Osteocyte (in vitro differentiated cells): Measurements from ENCODE around the gene RGS16. TPM values are rescaled to one million over a fixed set of nuclear protein-coding genes. Genes with fewer than 3 reads are reported as not detected.

ENCODE experiments used
- DNase-seq: peaks from one replicate; pipeline ENCODE4 v3.0.0; 2021; ENCODE audit warnings: mixed read lengths; ENCODE audit not compliant: unreplicated experiment; ENCODE audit errors: extremely low spot score
- H3K27ac Mint-ChIP-seq: one replicate; pipeline ENCODE4 v1.8.0; 2021; ENCODE audit warnings: mild to moderate bottlenecking, mixed read lengths; ENCODE audit not compliant: unreplicated experiment
- H3K27me3 Mint-ChIP-seq: one replicate; pipeline ENCODE4 v1.8.0; 2021; ENCODE audit warnings: mixed read lengths; ENCODE audit not compliant: unreplicated experiment
- H3K36me3 Mint-ChIP-seq: one replicate; pipeline ENCODE4 v1.8.0; 2021; ENCODE audit warnings: mixed read lengths; ENCODE audit not compliant: unreplicated experiment
- H3K4me1 Mint-ChIP-seq: one replicate; pipeline ENCODE4 v1.8.0; 2021; ENCODE audit warnings: mixed read lengths; ENCODE audit not compliant: unreplicated experiment
- H3K4me3 Mint-ChIP-seq: one replicate; pipeline ENCODE4 v1.8.0; 2021; ENCODE audit warnings: mild to moderate bottlenecking, moderate library complexity, mixed read lengths; ENCODE audit not compliant: unreplicated experiment
- H3K9me3 Mint-ChIP-seq: one replicate; pipeline ENCODE4 v1.8.0; 2021; ENCODE audit warnings: mixed read lengths; ENCODE audit not compliant: unreplicated experiment
- total RNA-seq: library from RNA; stranded (reverse); gene quantifications from 2 replicates; pipeline ENCODE4 v1.2.1, GENCODE V29; 2021
- TF ChIP-seq, protein P1 (sequence below): fragments of 200-600 bp; sonication (generic); IDR thresholded peaks from 2 replicates; pipeline ENCODE4 v1.5.0; 2021; ENCODE audit warnings: antibody characterized with exemption, mild to moderate bottlenecking, moderate library complexity

The RGS16 gene
- total RNA-seq, 1 donor from 2014 or later: 0.48 TPM

DNA sequence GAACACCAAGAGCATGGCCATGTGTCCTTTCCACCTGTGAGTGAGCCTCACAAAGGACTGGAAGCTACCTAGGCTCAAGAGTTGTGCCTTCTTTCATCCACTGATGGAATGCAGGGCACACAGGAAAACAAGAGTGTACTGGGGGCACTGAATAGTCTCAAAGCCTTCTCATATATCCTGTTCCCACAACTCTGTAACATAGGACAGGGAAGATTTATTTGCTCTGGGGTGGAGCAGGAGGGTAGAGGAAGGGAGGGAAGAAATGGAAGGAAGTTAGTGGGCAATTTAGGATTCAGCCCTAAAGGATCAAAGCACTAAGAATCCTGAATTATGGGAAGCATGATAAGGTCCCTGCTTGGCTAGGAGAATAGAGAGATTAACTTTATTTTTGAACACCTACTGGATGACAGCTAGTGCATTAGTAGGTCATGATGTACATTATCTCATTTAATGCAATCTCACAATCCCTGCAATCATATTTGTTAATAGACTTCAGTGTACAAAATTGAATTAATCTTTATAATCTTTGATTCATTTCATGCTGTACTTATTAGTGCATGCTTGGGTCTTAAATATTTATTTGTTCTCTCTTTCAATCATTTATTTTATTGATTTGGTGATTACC is 27.0 kb upstream of the RGS16 start:
- Mint-ChIP-seq H3K27ac (no peak overlapping the region), H3K36me3 (peaks cover 2% of the 10 kb centered on the region), H3K4me1 (peaks cover 17% of the 10 kb centered on the region), H3K9me3 (no peaks in the 10 kb centered on the region), H3K27me3 (peaks cover 2% of the 10 kb centered on the region), H3K4me3 (no peak overlapping the region)
- DNase-seq: no peak
- TF ChIP-seq, protein P1, sequence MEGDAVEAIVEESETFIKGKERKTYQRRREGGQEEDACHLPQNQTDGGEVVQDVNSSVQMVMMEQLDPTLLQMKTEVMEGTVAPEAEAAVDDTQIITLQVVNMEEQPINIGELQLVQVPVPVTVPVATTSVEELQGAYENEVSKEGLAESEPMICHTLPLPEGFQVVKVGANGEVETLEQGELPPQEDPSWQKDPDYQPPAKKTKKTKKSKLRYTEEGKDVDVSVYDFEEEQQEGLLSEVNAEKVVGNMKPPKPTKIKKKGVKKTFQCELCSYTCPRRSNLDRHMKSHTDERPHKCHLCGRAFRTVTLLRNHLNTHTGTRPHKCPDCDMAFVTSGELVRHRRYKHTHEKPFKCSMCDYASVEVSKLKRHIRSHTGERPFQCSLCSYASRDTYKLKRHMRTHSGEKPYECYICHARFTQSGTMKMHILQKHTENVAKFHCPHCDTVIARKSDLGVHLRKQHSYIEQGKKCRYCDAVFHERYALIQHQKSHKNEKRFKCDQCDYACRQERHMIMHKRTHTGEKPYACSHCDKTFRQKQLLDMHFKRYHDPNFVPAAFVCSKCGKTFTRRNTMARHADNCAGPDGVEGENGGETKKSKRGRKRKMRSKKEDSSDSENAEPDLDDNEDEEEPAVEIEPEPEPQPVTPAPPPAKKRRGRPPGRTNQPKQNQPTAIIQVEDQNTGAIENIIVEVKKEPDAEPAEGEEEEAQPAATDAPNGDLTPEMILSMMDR: no peak

DNA sequence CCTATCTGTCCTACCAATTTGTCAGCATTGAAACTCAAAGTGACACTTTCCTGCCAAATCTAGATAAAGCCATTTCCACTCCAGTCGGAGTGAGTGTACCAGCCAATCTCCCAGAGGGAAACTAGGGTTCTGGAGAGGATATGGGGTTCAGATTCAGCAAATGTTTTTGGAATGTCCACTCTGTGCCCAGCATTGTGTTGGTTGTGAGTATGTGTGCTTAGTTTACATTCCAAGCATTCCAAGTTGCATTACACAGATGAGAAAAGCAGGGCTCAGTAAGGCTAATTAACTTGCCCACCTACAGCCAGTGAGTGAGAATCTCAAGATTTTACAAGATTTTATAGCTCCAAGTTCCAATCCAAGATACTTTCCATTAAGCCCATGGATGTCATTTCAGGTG is 26.4 kb upstream of the RGS16 start:
- H3K4me1 Mint-ChIP-seq: peaks cover 23% of the 10 kb centered on the region
- peaks cover 2% of the 10 kb centered on the region for H3K36me3 Mint-ChIP-seq
- H3K9me3 Mint-ChIP-seq: no peaks in the 10 kb centered on the region
- no peak overlapping the region for H3K27ac Mint-ChIP-seq
- H3K27me3 Mint-ChIP-seq: peaks cover under 1% of the 10 kb centered on the region
- H3K4me3 Mint-ChIP-seq: no peak overlapping the region
- TF ChIP-seq, protein P1: no peak
- no peak for DNase-seq

DNA sequence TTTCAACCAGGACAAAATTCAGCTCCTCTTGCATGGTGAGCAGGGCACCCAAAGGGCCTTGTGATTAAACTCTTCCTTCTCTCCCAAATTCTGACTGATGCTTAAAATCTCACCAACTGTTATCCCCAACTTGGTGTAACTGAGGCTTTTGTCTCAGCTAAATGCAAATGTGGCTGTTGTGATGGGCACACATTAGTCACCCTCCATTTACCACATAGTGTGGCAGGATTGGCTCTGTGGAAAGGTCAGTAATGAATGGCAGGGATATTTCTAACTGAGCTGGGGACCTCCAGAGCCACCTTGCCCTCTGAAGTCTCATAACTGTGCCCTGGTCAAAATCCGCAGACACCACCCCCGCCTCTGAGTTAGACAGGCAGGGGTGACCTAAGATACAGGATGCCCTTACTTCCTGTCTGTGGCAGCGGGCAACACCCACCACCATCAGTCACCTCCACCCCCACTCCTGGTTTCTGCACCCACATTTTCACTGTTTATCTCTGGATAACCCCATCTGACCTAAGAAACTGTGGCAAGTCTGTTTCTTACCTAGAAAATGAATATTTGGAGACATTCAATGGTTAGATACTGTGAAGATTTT is 25.4 kb upstream of the RGS16 start:
- Mint-ChIP-seq H3K27me3 (no peaks in the 10 kb centered on the region), H3K27ac (no peak overlapping the region)

DNA sequence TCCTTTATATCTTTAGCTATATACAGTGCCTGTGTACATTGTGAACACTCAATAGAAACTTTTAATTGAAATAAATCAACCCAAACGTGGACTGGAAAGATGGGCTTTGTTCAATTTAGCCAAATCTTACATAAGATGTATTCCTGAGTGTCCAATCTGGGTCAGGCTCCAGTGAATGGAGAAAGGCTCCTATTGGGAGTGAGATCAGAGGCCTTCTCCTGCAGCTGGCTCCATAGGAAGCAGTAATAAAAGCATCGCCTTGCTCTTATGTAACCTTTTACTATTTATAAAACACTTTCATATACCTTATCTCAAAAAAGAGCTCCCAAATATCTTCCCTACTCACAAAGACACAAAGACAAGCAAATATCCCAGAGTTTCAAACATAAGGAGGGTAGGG is 24.9 kb upstream of the RGS16 start:
- no peaks in the 10 kb centered on the region for H3K27me3 Mint-ChIP-seq
- no peak for DNase-seq
- H3K9me3 Mint-ChIP-seq: no peaks in the 10 kb centered on the region
- H3K4me1 Mint-ChIP-seq: peaks cover 34% of the 10 kb centered on the region
- H3K4me3 Mint-ChIP-seq: no peak overlapping the region
- TF ChIP-seq, protein P1: no peak
- no peak overlapping the region for H3K27ac Mint-ChIP-seq
- peaks cover 2% of the 10 kb centered on the region for H3K36me3 Mint-ChIP-seq

More for the DNA sequence above, 25.4 kb upstream of the RGS16 start:
- Mint-ChIP-seq H3K36me3 (peaks cover 2% of the 10 kb centered on the region), H3K4me3 (no peak overlapping the region), H3K9me3 (no peaks in the 10 kb centered on the region), H3K4me1 (peaks cover 32% of the 10 kb centered on the region)
- no peak for DNase-seq
- TF ChIP-seq, protein P1: no peak

DNA sequence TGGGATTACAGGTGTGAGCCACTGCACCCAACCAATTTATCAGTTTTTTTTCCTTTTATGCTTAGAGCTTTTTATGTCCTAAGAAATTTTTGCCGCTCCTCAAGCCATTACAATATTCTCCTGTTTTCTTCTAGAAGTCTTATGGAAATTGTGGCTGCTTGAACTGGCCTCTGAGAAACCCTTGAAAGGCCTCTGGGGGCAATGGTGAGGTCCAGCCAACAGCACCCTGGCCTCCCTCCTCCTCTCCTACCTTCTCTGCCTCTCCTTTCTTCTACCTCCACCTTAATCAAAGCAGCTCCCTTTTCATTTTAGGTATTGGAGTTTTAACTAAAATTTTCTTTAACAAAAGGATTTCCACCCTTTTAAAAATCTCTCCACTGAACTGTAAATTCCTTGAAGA is 24.5 kb upstream of the RGS16 start:
- no peaks in the 10 kb centered on the region for H3K9me3 Mint-ChIP-seq
- peaks cover 31% of the 10 kb centered on the region for H3K4me1 Mint-ChIP-seq
- no peak overlapping the region for H3K27ac Mint-ChIP-seq
- no peak for DNase-seq
- H3K4me3 Mint-ChIP-seq: no peak overlapping the region
- peaks cover 2% of the 10 kb centered on the region for H3K36me3 Mint-ChIP-seq
- no peaks in the 10 kb centered on the region for H3K27me3 Mint-ChIP-seq
- TF ChIP-seq, protein P1: no peak
